Inferior parietal cortex (tissue), 1 donor: ENCODE results near the gene PPP1R3A.

ENCODE experiments used
- DNase-seq: peaks from one replicate; pipeline ENCODE4 v3.0.0-alpha.2; 2016; ENCODE audit errors: extremely low spot score

PPP1R3A gene

GRCh38 chr7:113883096-113883495 is 35.7 kb downstream of the PPP1R3A start:
- DNase-seq, result no peak

GRCh38 chr7:113880559-113880958 is 38.2 kb downstream of the PPP1R3A start:
- DNase-seq, result no peak

- no peak for DNase-seq
Observed at GRCh38 chr7:113878394-113878992, 40.3 kb downstream of the PPP1R3A start.

GRCh38 chr7:113875224-113875623 is 43.6 kb downstream of the PPP1R3A start:
- no peak for DNase-seq

GRCh38 chr7:113873554-113874151 is 45.2 kb downstream of the PPP1R3A start:
- no peak for DNase-seq

- DNase-seq, result no peak
Observed at GRCh38 chr7:113872981-113873380, 45.8 kb downstream of the PPP1R3A start.

GRCh38 chr7:113867325-113867724 is 51.5 kb downstream of the PPP1R3A start:
- DNase-seq, result no peak

GRCh38 chr7:113856010-113856409 is 62.8 kb downstream of the PPP1R3A start:
- no peak for DNase-seq

GRCh38 chr7:113840954-113841353 is 77.9 kb downstream of the PPP1R3A start:
- DNase-seq, result no peak

GRCh38 chr7:113835367-113835766 is 83.4 kb downstream of the PPP1R3A start:
- no peak for DNase-seq

GRCh38 chr7:113832196-113832745 is 86.5 kb downstream of the PPP1R3A start:
- no peak for DNase-seq

GRCh38 chr7:113831556-113831955 is 87.3 kb downstream of the PPP1R3A start:
- DNase-seq, result no peak

GRCh38 chr7:113828581-113828980 is 90.2 kb downstream of the PPP1R3A start:
- no peak for DNase-seq
